ENCODE measurements around the gene PTPRR.

DNA sequence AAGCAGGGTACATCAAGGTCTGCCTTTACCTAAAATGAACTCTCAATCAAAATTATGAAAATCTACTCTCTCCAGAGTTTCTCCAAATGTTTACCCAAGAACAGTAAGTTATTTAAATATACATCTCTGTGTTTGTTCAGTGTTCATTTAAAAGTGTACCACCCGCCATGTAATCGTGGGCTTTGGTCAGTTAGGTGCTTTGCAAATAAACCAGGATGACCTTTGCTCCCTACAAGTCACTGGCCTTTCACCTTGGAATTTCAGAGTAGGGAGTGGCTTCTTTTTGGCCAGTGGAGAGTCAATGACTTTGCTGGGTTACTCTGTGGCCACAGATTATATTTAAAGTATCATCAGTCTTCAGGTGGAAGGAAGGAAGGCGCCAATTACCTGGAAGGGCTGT is 208.7 kb downstream of the PTPRR start:
- no peak for TF ChIP-seq ZFP3 (CRISPR knock-in tag; IDR thresholded peaks at IDR 0.05)
- no peak for TF ChIP-seq RARB (CRISPR knock-in tag; IDR thresholded peaks at IDR 0.05)
- no peak for TF ChIP-seq SNAI2 (CRISPR knock-in tag; IDR thresholded peaks at IDR 0.05)
- no peak for TF ChIP-seq TCF4 (CRISPR knock-in tag; IDR thresholded peaks at IDR 0.05; ENCODE audit: borderline replicate concordance)
- TF ChIP-seq, protein P1, sequence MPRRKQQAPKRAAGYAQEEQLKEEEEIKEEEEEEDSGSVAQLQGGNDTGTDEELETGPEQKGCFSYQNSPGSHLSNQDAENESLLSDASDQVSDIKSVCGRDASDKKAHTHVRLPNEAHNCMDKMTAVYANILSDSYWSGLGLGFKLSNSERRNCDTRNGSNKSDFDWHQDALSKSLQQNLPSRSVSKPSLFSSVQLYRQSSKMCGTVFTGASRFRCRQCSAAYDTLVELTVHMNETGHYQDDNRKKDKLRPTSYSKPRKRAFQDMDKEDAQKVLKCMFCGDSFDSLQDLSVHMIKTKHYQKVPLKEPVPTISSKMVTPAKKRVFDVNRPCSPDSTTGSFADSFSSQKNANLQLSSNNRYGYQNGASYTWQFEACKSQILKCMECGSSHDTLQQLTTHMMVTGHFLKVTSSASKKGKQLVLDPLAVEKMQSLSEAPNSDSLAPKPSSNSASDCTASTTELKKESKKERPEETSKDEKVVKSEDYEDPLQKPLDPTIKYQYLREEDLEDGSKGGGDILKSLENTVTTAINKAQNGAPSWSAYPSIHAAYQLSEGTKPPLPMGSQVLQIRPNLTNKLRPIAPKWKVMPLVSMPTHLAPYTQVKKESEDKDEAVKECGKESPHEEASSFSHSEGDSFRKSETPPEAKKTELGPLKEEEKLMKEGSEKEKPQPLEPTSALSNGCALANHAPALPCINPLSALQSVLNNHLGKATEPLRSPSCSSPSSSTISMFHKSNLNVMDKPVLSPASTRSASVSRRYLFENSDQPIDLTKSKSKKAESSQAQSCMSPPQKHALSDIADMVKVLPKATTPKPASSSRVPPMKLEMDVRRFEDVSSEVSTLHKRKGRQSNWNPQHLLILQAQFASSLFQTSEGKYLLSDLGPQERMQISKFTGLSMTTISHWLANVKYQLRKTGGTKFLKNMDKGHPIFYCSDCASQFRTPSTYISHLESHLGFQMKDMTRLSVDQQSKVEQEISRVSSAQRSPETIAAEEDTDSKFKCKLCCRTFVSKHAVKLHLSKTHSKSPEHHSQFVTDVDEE (CRISPR knock-in tag; IDR thresholded peaks at IDR 0.05): no peak
- TF ChIP-seq ZNF565 (CRISPR knock-in tag; conservative IDR thresholded peaks at IDR 0.05; ENCODE audit: low read depth): no peak
- TF ChIP-seq POU6F1 (CRISPR knock-in tag; IDR thresholded peaks at IDR 0.05; ENCODE audit: borderline replicate concordance, low read depth): no peak
- TF ChIP-seq ARNTL (CRISPR knock-in tag; IDR thresholded peaks at IDR 0.05; ENCODE audit: borderline replicate concordance, low read depth): no peak
- no peak for TF ChIP-seq ISL1 (CRISPR knock-in tag; IDR thresholded peaks at IDR 0.05)
- TF ChIP-seq ZNF8 (CRISPR knock-in tag; IDR thresholded peaks at IDR 0.05): no peak
- TF ChIP-seq ESRRG (CRISPR knock-in tag; IDR thresholded peaks at IDR 0.05): no peak
- TF ChIP-seq CREB5 (CRISPR knock-in tag; IDR thresholded peaks at IDR 0.05; ENCODE audit: low read depth): no peak
- TF ChIP-seq PATZ1 (CRISPR knock-in tag; IDR thresholded peaks at IDR 0.05; ENCODE audit: borderline replicate concordance): no peak
- TF ChIP-seq ZFP30 (CRISPR knock-in tag; IDR thresholded peaks at IDR 0.05): no peak

Data from SK-N-SH treated with all-trans-retinoic acid at 6 μM for 48 hours (cell line).